K562 (cell line): ENCODE results near the gene MYL12B. TPM values are rescaled to one million over a fixed set of nuclear protein-coding genes. Genes with fewer than 3 reads are reported as not detected.

Experiments
- BMI1 ChIP-seq: fragments of 150-350 bp; IDR thresholded peaks from 2 replicates; pipeline ENCODE4 v1.6.1; 2014; ENCODE audit warnings: low read length
- CTBP1 ChIP-seq: fragments of 450-650 bp; IDR thresholded peaks from 2 replicates; pipeline ENCODE4 v1.6.1; 2016; ENCODE audit warnings: borderline replicate concordance
- ELF1 ChIP-seq: fragments of 200-800 bp; sonication (Bioruptor generic); IDR thresholded peaks from 2 replicates; pipeline ENCODE4 v1.6.1; 2016; ENCODE audit warnings: missing genetic modification characterization, missing compliant biosample characterization
- ELF2 ChIP-seq: fragments of 250-450 bp; sonication (Bioruptor Pico); IDR thresholded peaks from 2 replicates; pipeline ENCODE4 v1.5.0; 2021; ENCODE audit warnings: mild to moderate bottlenecking
- HCFC1 ChIP-seq: IDR thresholded peaks from 2 replicates; pipeline ENCODE4 v1.6.1; 2012; ENCODE audit warnings: low read depth, low read length, improper control_type of control experiment
- ILK ChIP-seq: fragments of 450-650 bp; IDR thresholded peaks from 2 replicates; pipeline ENCODE4 v1.6.1; 2016; ENCODE audit warnings: missing genetic modification characterization, low read depth, mild to moderate bottlenecking, missing compliant biosample characterization, moderate library complexity, borderline replicate concordance
- LEF1 ChIP-seq: fragments of 450-650 bp; IDR thresholded peaks from 2 replicates; pipeline ENCODE4 v1.6.1; 2016; ENCODE audit warnings: mild to moderate bottlenecking
- MED1 ChIP-seq: sonication (generic); formaldehyde crosslinking; IDR thresholded peaks from 2 replicates; pipeline ENCODE4 v1.8.1; 2023; ENCODE audit warnings: missing genetic modification reagents, borderline replicate concordance
- PTBP1 ChIP-seq: fragments of 200-400 bp; formaldehyde crosslinking; IDR thresholded peaks from 2 replicates; pipeline ENCODE4 v1.6.1; 2017; ENCODE audit warnings: low read depth, low read length
- RAD51 ChIP-seq: fragments of 450-650 bp; IDR thresholded peaks from 2 replicates; pipeline ENCODE4 v1.7.1; 2016; ENCODE audit warnings: low read depth, mild to moderate bottlenecking, borderline replicate concordance
- RFX1 ChIP-seq: fragments of 450-650 bp; IDR thresholded peaks from 2 replicates; pipeline ENCODE4 v1.6.1; 2016; ENCODE audit warnings: mild to moderate bottlenecking, moderate library complexity
- SMAD1 ChIP-seq: fragments of 150-350 bp; IDR thresholded peaks from 2 replicates; pipeline ENCODE4 v1.6.1; 2014; ENCODE audit warnings: low read length, low read depth; ENCODE audit not compliant: partially characterized antibody
- SPI1 ChIP-seq: IDR thresholded peaks from 2 replicates; pipeline ENCODE4 v1.6.1; 2011; ENCODE audit warnings: low read depth, low read length, control low read depth, borderline replicate concordance
- ZFP36 ChIP-seq: fragments of 150-350 bp; IDR thresholded peaks from 2 replicates; pipeline ENCODE4 v1.6.1; 2018; ENCODE audit warnings: low read length, low read depth; ENCODE audit not compliant: partially characterized antibody
- ZNF239 ChIP-seq: fragments of 250-450 bp; sonication (Bioruptor Pico); IDR thresholded peaks from 2 replicates; pipeline ENCODE4 v1.4.0; 2020; ENCODE audit warnings: mild to moderate bottlenecking
- ZNF444 ChIP-seq: fragments of 250-450 bp; sonication (Bioruptor Pico); IDR thresholded peaks from 2 replicates; pipeline ENCODE4 v1.4.0; 2020; ENCODE audit warnings: mild to moderate bottlenecking, moderate library complexity
- ZNF586 ChIP-seq: fragments of 450-650 bp; formaldehyde crosslinking; conservative IDR thresholded peaks from 2 replicates; pipeline ENCODE4 v1.4.0; 2020; ENCODE audit warnings: mild to moderate bottlenecking, moderate library complexity
- ZNF668 ChIP-seq: fragments of 250-450 bp; sonication (Bioruptor Pico); IDR thresholded peaks from 2 replicates; pipeline ENCODE4 v1.8.0; 2022; ENCODE audit warnings: mild to moderate bottlenecking, inconsistent platforms
- polyA plus RNA-seq, 8 experiments: library from polyadenylated mRNA; depleted of rRNA in 4 of 8; stranded (reverse) in 5 of 8; unstranded in 3 of 8; fragments of >200 nt; fragmentation: Nextera tagmentation in 2 of 8; fragmentation: Illumina TruSeq in 1 of 8; extraction: Ambion mirVana in 2 of 8; extraction: Trizol in 1 of 8; gene quantifications; 2 replicates each; pipeline versions ENCODE4 v1.2.1 to v1.2.3, GENCODE V29; 2011 to 2014; ENCODE audit warnings: inconsistent platforms in 1 of 8, missing spikeins in 1 of 8
- total RNA-seq, 7 experiments: library from RNA; depleted of rRNA in 6 of 7; stranded (reverse); fragments of >200 nt in 6 of 7; fragmentation: Illumina TruSeq in 2 of 7; extraction: Trizol in 2 of 7; gene quantifications; 2 replicates each; pipeline versions ENCODE4 v1.2.1 to v1.2.3, GENCODE V29; 2011 to 2021; ENCODE audit warnings: low replicate concordance in 1 of 7
- TF ChIP-seq, protein P1 (sequence below): fragments of 450-650 bp; formaldehyde crosslinking; IDR thresholded peaks from 2 replicates; pipeline ENCODE4 v1.4.0; 2020; ENCODE audit warnings: mild to moderate bottlenecking, mixed read lengths
- TF ChIP-seq, protein P2 (sequence below): IDR thresholded peaks from 2 replicates; pipeline ENCODE4 v1.6.1; 2011; ENCODE audit warnings: borderline replicate concordance, low read depth, mild to moderate bottlenecking, moderate library complexity, low read length; ENCODE audit not compliant: insufficient read depth, poor library complexity, severe bottlenecking
- TF ChIP-seq, protein P3 (sequence below): fragments of 450-650 bp; formaldehyde crosslinking; IDR thresholded peaks from 2 replicates; pipeline ENCODE4 v1.4.0; 2020; ENCODE audit warnings: mild to moderate bottlenecking, moderate library complexity
- TF ChIP-seq, protein P4 (sequence below): fragments of 450-650 bp; IDR thresholded peaks from 2 replicates; pipeline ENCODE4 v1.6.1; 2018; ENCODE audit warnings: mild to moderate bottlenecking, low read depth; ENCODE audit not compliant: partially characterized antibody

The MYL12B gene
- total and polyA plus RNA-seq, 9 of the 15 experiments (the other 6 are each of a cell fraction or from before 2014, with no cell fraction given) = 220 to 995 (median 463) TPM

DNA sequence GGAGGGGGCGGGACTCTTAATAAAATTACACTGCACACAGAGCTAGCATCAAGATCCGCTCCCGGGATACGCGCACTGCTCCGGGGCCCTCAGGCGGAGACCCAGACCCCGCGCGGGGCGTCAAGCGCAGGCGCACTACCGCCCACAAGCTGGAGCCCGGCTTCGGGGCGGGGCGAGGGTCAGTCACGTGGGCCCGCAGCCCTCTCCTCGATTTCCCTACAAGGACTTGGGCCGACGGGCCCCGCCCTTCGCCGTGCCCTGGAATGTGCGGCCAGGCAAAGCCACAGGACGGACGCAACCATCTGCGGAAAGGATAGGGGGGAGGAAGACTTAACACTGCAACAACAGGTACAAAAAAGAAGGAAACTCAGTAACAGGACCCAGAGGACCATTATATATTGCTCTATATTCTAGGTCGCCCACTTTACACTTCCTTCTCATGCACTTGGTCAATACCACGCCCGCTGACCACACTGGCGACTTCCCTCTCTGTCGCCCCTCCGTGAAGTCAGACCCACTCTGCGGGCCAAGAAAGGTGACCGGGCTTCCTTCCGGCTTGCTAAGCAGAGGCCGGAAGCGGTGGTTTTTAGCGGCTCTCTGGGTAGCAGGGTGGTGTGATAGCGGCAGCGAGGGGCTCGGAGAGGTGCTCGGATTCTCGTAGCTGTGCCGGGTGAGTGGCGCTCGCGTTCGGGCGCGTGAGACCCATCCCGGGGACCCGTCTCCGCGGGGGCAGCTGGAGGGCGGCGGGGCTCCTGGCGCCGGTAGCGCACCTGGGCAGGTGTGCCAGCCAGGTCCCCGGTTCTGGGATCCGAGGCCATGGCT, 14.5 kb upstream of the MYL12B start, which contains the start of gene MYL12A (continued):
- TF ChIP-seq ILK (tag) (no peak), ZNF444 (CRISPR knock-in tag) (0 out of 2 replicates have a peak, but pooled peaks have one; percentile 14), SMAD1 (peak; percentile 96), LEF1 (0 out of 2 replicates have a peak, but pooled peaks have one; percentile 28), ELF2 (CRISPR knock-in tag) (peak; percentile 92), RAD51 (peak; percentile 98), ZNF586 (CRISPR knock-in tag) (no peak), ZNF239 (CRISPR knock-in tag) (no peak), PTBP1 (0 out of 2 replicates have a peak, but pooled peaks have one; percentile 54), BMI1 (no peak), ZFP36 (peak; percentile 33), ZNF668 (CRISPR knock-in tag) (no peak), MED1 (no peak), ELF1 (tag) (no peak), HCFC1 (peak; percentile 73), SPI1 (peak; percentile 52), RFX1 (no peak), CTBP1 (peak; percentile 84; the same call in 1 of the 2 replicates)
- TF ChIP-seq, protein P1, sequence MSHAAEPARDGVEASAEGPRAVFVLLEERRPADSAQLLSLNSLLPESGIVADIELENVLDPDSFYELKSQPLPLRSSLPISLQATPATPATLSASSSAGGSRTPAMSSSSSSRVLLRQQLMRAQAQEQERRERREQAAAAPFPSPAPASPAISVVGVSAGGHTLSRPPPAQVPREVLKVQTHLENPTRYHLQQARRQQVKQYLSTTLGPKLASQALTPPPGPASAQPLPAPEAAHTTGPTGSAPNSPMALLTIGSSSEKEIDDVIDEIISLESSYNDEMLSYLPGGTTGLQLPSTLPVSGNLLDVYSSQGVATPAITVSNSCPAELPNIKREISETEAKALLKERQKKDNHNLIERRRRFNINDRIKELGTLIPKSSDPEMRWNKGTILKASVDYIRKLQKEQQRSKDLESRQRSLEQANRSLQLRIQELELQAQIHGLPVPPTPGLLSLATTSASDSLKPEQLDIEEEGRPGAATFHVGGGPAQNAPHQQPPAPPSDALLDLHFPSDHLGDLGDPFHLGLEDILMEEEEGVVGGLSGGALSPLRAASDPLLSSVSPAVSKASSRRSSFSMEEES = peak; percentile 97
- TF ChIP-seq, protein P2, sequence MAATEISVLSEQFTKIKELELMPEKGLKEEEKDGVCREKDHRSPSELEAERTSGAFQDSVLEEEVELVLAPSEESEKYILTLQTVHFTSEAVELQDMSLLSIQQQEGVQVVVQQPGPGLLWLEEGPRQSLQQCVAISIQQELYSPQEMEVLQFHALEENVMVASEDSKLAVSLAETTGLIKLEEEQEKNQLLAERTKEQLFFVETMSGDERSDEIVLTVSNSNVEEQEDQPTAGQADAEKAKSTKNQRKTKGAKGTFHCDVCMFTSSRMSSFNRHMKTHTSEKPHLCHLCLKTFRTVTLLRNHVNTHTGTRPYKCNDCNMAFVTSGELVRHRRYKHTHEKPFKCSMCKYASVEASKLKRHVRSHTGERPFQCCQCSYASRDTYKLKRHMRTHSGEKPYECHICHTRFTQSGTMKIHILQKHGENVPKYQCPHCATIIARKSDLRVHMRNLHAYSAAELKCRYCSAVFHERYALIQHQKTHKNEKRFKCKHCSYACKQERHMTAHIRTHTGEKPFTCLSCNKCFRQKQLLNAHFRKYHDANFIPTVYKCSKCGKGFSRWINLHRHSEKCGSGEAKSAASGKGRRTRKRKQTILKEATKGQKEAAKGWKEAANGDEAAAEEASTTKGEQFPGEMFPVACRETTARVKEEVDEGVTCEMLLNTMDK = no peak
- TF ChIP-seq, protein P3, sequence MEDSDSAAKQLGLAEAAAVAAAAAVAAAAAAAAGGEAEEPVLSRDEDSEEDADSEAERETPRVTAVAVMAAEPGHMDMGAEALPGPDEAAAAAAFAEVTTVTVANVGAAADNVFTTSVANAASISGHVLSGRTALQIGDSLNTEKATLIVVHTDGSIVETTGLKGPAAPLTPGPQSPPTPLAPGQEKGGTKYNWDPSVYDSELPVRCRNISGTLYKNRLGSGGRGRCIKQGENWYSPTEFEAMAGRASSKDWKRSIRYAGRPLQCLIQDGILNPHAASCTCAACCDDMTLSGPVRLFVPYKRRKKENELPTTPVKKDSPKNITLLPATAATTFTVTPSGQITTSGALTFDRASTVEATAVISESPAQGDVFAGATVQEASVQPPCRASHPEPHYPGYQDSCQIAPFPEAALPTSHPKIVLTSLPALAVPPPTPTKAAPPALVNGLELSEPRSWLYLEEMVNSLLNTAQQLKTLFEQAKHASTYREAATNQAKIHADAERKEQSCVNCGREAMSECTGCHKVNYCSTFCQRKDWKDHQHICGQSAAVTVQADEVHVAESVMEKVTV (CRISPR knock-in tag) = peak; percentile 20; the same call in 1 of the 2 replicates
- TF ChIP-seq, protein P4, sequence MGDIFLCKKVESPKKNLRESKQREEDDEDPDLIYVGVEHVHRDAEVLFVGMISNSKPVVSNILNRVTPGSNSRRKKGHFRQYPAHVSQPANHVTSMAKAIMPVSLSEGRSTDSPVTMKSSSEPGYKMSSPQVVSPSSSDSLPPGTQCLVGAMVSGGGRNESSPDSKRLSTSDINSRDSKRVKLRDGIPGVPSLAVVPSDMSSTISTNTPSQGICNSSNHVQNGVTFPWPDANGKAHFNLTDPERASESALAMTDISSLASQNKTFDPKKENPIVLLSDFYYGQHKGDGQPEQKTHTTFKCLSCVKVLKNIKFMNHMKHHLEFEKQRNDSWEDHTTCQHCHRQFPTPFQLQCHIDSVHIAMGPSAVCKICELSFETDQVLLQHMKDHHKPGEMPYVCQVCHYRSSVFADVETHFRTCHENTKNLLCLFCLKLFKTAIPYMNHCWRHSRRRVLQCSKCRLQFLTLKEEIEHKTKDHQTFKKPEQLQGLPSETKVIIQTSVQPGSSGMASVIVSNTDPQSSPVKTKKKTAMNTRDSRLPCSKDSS = no peak
